Panc1 (cell line): ENCODE results near the gene SULF2.

Source experiments
- POLR2AphosphoS5 ChIP-seq: IDR thresholded peaks from 2 replicates; pipeline ENCODE4 v1.6.1; 2012; ENCODE audit warnings: mild to moderate bottlenecking, low read depth, low read length, moderate library complexity
- TF ChIP-seq, protein P1 (sequence below): fragments of 450-650 bp; IDR thresholded peaks from 2 replicates; pipeline ENCODE4 v1.5.1; 2017; ENCODE audit warnings: mild to moderate bottlenecking
- TF ChIP-seq, protein P2 (sequence below), 2 experiments: IDR thresholded peaks; 2 replicates each; pipeline ENCODE4 v1.6.1; 2011 to 2012; ENCODE audit warnings: low read depth in 2 of 2, control low read depth in 1 of 2, low read length in 1 of 2, mild to moderate bottlenecking in 1 of 2, moderate library complexity in 1 of 2; ENCODE audit not compliant: insufficient read depth in 1 of 2

DNA sequence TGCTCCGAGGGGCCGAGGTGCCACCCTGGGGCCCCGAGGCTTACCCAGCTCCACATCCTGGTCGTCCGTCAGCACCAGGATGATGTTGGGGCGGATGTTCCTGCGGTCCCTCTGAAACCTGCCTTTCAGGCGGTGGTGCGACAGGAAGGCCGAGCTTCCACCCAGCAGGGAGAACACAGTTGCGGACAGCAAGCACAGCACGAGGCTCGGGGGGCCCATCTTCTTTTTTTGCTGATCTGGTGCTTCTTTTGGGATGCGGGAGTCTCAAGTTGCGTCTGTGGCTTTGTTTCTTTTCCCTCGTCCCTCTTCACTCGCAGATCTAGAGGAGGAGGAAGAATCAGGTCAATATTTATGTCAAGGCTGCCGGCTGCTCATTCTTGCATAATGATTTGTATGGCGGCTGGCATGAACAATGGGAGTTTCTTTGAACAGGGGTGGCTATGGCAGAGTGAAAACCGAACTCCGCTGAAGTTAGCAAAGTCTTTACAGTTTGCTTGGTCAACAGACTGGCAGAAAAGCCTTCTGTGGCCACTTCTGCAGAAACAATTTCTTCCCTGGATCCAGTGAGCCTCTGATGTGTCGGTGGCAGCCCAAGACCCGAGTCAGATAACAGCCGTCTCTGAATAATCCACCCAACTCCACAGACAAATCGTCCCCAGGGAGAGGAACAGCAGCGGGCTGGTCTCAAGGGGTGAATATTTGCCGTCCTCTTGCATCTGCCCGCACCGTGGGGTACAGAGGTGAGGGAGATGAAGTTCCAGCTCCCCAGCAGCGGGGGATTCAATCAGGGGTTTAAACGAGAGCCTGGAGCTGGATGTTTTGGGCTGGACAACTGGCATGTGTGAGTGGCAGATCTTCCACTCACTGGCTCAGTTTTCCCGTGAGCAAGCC lies 27.9 kb downstream of the SULF2 start:
- no peak for TF ChIP-seq POLR2AphosphoS5
- TF ChIP-seq, protein P1, sequence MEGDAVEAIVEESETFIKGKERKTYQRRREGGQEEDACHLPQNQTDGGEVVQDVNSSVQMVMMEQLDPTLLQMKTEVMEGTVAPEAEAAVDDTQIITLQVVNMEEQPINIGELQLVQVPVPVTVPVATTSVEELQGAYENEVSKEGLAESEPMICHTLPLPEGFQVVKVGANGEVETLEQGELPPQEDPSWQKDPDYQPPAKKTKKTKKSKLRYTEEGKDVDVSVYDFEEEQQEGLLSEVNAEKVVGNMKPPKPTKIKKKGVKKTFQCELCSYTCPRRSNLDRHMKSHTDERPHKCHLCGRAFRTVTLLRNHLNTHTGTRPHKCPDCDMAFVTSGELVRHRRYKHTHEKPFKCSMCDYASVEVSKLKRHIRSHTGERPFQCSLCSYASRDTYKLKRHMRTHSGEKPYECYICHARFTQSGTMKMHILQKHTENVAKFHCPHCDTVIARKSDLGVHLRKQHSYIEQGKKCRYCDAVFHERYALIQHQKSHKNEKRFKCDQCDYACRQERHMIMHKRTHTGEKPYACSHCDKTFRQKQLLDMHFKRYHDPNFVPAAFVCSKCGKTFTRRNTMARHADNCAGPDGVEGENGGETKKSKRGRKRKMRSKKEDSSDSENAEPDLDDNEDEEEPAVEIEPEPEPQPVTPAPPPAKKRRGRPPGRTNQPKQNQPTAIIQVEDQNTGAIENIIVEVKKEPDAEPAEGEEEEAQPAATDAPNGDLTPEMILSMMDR: no peak
- TF ChIP-seq, protein P2, sequence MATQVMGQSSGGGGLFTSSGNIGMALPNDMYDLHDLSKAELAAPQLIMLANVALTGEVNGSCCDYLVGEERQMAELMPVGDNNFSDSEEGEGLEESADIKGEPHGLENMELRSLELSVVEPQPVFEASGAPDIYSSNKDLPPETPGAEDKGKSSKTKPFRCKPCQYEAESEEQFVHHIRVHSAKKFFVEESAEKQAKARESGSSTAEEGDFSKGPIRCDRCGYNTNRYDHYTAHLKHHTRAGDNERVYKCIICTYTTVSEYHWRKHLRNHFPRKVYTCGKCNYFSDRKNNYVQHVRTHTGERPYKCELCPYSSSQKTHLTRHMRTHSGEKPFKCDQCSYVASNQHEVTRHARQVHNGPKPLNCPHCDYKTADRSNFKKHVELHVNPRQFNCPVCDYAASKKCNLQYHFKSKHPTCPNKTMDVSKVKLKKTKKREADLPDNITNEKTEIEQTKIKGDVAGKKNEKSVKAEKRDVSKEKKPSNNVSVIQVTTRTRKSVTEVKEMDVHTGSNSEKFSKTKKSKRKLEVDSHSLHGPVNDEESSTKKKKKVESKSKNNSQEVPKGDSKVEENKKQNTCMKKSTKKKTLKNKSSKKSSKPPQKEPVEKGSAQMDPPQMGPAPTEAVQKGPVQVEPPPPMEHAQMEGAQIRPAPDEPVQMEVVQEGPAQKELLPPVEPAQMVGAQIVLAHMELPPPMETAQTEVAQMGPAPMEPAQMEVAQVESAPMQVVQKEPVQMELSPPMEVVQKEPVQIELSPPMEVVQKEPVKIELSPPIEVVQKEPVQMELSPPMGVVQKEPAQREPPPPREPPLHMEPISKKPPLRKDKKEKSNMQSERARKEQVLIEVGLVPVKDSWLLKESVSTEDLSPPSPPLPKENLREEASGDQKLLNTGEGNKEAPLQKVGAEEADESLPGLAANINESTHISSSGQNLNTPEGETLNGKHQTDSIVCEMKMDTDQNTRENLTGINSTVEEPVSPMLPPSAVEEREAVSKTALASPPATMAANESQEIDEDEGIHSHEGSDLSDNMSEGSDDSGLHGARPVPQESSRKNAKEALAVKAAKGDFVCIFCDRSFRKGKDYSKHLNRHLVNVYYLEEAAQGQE (IDR thresholded peaks at IDR 0.05; ENCODE audit: insufficient read depth in 1 of 2, low read depth in 2 of 2, low read length in 1 of 2): no peak
